H9 (cell line): ENCODE measurements around the gene TOMM40L. TPM values are rescaled to one million over a fixed set of nuclear protein-coding genes. Genes with fewer than 3 reads are reported as not detected.

Source experiments
- DNase-seq: peaks from one replicate; pipeline ENCODE4 v3.0.0-alpha.2; 2017
- H2AFZ ChIP-seq: one replicate; pipeline ENCODE4 v1.6.1; 2013; ENCODE audit warnings: mild to moderate bottlenecking, low read length, control low read depth, moderate library complexity
- H2AK5ac ChIP-seq: 2 replicates; pipeline ENCODE4 v1.6.1; 2013; ENCODE audit warnings: low read length, control low read depth, mixed read lengths; ENCODE audit not compliant: insufficient read length
- H2BK120ac ChIP-seq: one replicate; pipeline ENCODE4 v1.6.1; 2013; ENCODE audit warnings: low read depth, mild to moderate bottlenecking, low read length, control low read depth, inconsistent platforms; ENCODE audit not compliant: poor library complexity, severe bottlenecking
- H2BK12ac ChIP-seq: 2 replicates; pipeline ENCODE4 v1.6.1; 2013; ENCODE audit warnings: low read length, control low read depth, mixed read lengths, low read depth; ENCODE audit not compliant: insufficient read length
- H2BK15ac ChIP-seq: 2 replicates; pipeline ENCODE4 v1.6.1; 2013; ENCODE audit warnings: low read depth, low read length, control low read depth
- H2BK20ac ChIP-seq: one replicate; pipeline ENCODE4 v1.6.1; 2013; ENCODE audit warnings: low read depth, mild to moderate bottlenecking, low read length, control low read depth, inconsistent platforms; ENCODE audit not compliant: poor library complexity, severe bottlenecking
- H2BK5ac ChIP-seq: 2 replicates; pipeline ENCODE4 v1.6.1; 2013; ENCODE audit warnings: low read length, control low read depth, mixed read lengths; ENCODE audit not compliant: insufficient read length
- H3K14ac ChIP-seq: 2 replicates; pipeline ENCODE4 v1.6.1; 2013; ENCODE audit warnings: low read length, control low read depth; ENCODE audit not compliant: insufficient read depth
- H3K18ac ChIP-seq: 2 replicates; pipeline ENCODE4 v1.6.1; 2013; ENCODE audit warnings: low read depth, mild to moderate bottlenecking, mixed read lengths, low read length, control low read depth; ENCODE audit not compliant: insufficient read length
- H3K23ac ChIP-seq: 2 replicates; pipeline ENCODE4 v1.6.1; 2013; ENCODE audit warnings: low read length, control low read depth, mixed read lengths, low read depth; ENCODE audit not compliant: insufficient read length
- H3K23me2 ChIP-seq: 2 replicates; pipeline ENCODE4 v1.6.1; 2013; ENCODE audit warnings: low read depth, mild to moderate bottlenecking, mixed read lengths, low read length, control low read depth; ENCODE audit not compliant: insufficient read length, poor library complexity, severe bottlenecking
- H3K27ac ChIP-seq: 2 replicates; pipeline ENCODE4 v1.5.1; 2013; ENCODE audit warnings: low read length, control low read depth, mixed read lengths, low read depth; ENCODE audit not compliant: insufficient read length
- H3K27me3 ChIP-seq: 2 replicates; pipeline ENCODE4 v1.6.1; 2013; ENCODE audit warnings: low read length, control low read depth, inconsistent platforms; ENCODE audit not compliant: insufficient read depth
- H3K4ac ChIP-seq: 2 replicates; pipeline ENCODE4 v1.6.1; 2013; ENCODE audit warnings: low read depth, mild to moderate bottlenecking, control low read depth, inconsistent platforms, low read length, moderate library complexity
- H3K4me1 ChIP-seq: 2 replicates; pipeline ENCODE4 v1.6.1; 2013; ENCODE audit warnings: low read length, control low read depth, inconsistent platforms; ENCODE audit not compliant: insufficient read depth
- H3K4me2 ChIP-seq: 2 replicates; pipeline ENCODE4 v1.6.1; 2013; ENCODE audit warnings: low read length, control low read depth, mixed read lengths; ENCODE audit not compliant: insufficient read length, insufficient read depth
- H3K56ac ChIP-seq: 2 replicates; pipeline ENCODE4 v1.6.1; 2013; ENCODE audit warnings: low read depth, mild to moderate bottlenecking, mixed read lengths, low read length, control low read depth; ENCODE audit not compliant: insufficient read length
- H3K79me1 ChIP-seq: 2 replicates; pipeline ENCODE4 v1.6.1; 2013; ENCODE audit warnings: low read depth, mild to moderate bottlenecking, moderate library complexity, low read length, control low read depth, inconsistent platforms; ENCODE audit not compliant: insufficient read depth, poor library complexity, severe bottlenecking
- H3K79me2 ChIP-seq: 2 replicates; pipeline ENCODE4 v1.6.1; 2013; ENCODE audit warnings: low read length, control low read depth, inconsistent platforms; ENCODE audit not compliant: insufficient read depth
- H3K9ac ChIP-seq: 2 replicates; pipeline ENCODE4 v1.6.1; 2013; ENCODE audit warnings: low read length, control low read depth, mixed read lengths; ENCODE audit not compliant: insufficient read length; ENCODE audit errors: extremely low read depth
- H3K9me3 ChIP-seq: one replicate; pipeline ENCODE4 v1.6.1; 2013; ENCODE audit warnings: low read depth, low read length, inconsistent platforms; ENCODE audit not compliant: control insufficient read depth
- H3T11ph ChIP-seq: one replicate; pipeline ENCODE4 v1.6.1; 2013; ENCODE audit warnings: mild to moderate bottlenecking, low read length, control low read depth, inconsistent platforms
- H4K20me1 ChIP-seq: one replicate; pipeline ENCODE4 v1.6.1; 2013; ENCODE audit not compliant: control insufficient read depth, insufficient read length, insufficient read depth
- H4K5ac ChIP-seq: 2 replicates; pipeline ENCODE4 v1.6.1; 2013; ENCODE audit warnings: low read depth, mild to moderate bottlenecking, mixed read lengths, low read length, control low read depth; ENCODE audit not compliant: insufficient read length
- H4K8ac ChIP-seq: replicated peaks from 2 replicates; pipeline ENCODE4 v1.6.1; 2013; ENCODE audit warnings: low read length, control low read depth, mixed read lengths, low read depth; ENCODE audit not compliant: insufficient read length
- H4K91ac ChIP-seq: 2 replicates; pipeline ENCODE4 v1.6.1; 2013; ENCODE audit warnings: low read depth, mild to moderate bottlenecking, moderate library complexity, mixed read lengths, low read length, control low read depth; ENCODE audit not compliant: insufficient read length
- H3K27ac Mint-ChIP-seq, 3 experiments: 2 replicates in 2 of 3; 3 replicates in 1 of 3; pipeline ENCODE4 v1.8.0; 2020 to 2021; ENCODE audit warnings: mixed read lengths in 3 of 3, mild to moderate bottlenecking in 1 of 3, moderate library complexity in 1 of 3
- H3K27me3 Mint-ChIP-seq: 2 replicates; pipeline ENCODE4 v1.8.0; 2021; ENCODE audit warnings: low read depth, mild to moderate bottlenecking, moderate library complexity, mixed read lengths
- H3K36me3 Mint-ChIP-seq, 3 experiments: 2 replicates in 2 of 3; 3 replicates in 1 of 3; pipeline ENCODE4 v1.8.0; 2020 to 2021; ENCODE audit warnings: low read depth in 3 of 3, mixed read lengths in 3 of 3; ENCODE audit not compliant: insufficient read depth in 1 of 3
- H3K4me1 Mint-ChIP-seq, 2 experiments: 2 replicates each; pipeline ENCODE4 v1.8.0; 2020; ENCODE audit warnings: mixed read lengths in 2 of 2
- H3K4me3 Mint-ChIP-seq, 2 experiments: 2 replicates in 1 of 2; 3 replicates in 1 of 2; pipeline ENCODE4 v1.8.0; 2020 to 2021; ENCODE audit warnings: mild to moderate bottlenecking in 2 of 2, mixed read lengths in 2 of 2, moderate library complexity in 1 of 2
- H3K9me3 Mint-ChIP-seq, 2 experiments: 2 replicates in 1 of 2; 3 replicates in 1 of 2; pipeline ENCODE4 v1.8.0; 2020; ENCODE audit warnings: mild to moderate bottlenecking in 2 of 2, mixed read lengths in 2 of 2, moderate library complexity in 1 of 2
- CTCF ChIP-seq: fragments of 200-600 bp; sonication (generic); conservative IDR thresholded peaks from 3 replicates; pipeline ENCODE4 v1.8.0; 2021; ENCODE audit warnings: antibody characterized with exemption, mild to moderate bottlenecking
- WGBS: extraction: QIAGEN DNeasy Blood & Tissue Kit; methylation state at CpG from one replicate; pipeline ENCODE4 v1.1.7; 2013; ENCODE audit warnings: missing lambda C conversion rate, low lambda C conversion rate, mixed read lengths; ENCODE audit not compliant: insufficient read length; ENCODE audit errors: extremely low coverage; 5-methylcytosine and 5-hydroxymethylcytosine counted together
- total RNA-seq: library from RNA; stranded (reverse); gene quantifications from 2 replicates; pipeline ENCODE4 v1.2.1, GENCODE V29; 2021

The TOMM40L gene
- total RNA-seq, 1 experiment from 2014 or later, result 13.5 TPM

- H4K20me1 ChIP-seq, result no peaks in the 10 kb centered on the region
- H2BK15ac ChIP-seq, result no peak overlapping the region
- WGBS, result no CpG with 5 or more reads among the region's 5 CpGs
- H4K8ac ChIP-seq, result no peak overlapping the region
- H4K5ac ChIP-seq, result no peak overlapping the region
- H2BK20ac ChIP-seq, result no peak overlapping the region
- no peak overlapping the region for H2BK120ac ChIP-seq
- H3K27ac ChIP-seq, result no peak overlapping the region
- no peak overlapping the region for H2BK5ac ChIP-seq
- H3K14ac ChIP-seq, result no peak overlapping the region
- H3T11ph ChIP-seq, result no peak overlapping the region
- no peaks in the 10 kb centered on the region for H3K79me1 ChIP-seq
- Mint-ChIP-seq H3K9me3 (no peaks in the 10 kb centered on the region), H3K4me3 (no peak overlapping the region), H3K27me3 (no peaks in the 10 kb centered on the region), H3K27ac (peak overlapping the region in 1 of 3 experiments; percentile 72; a peak in 1 of 7 replicates), H3K36me3 (peaks cover 3 to 9% (median 7%) of the 10 kb centered on the region in 3 experiments; a peak in 6 of 7 replicates), H3K4me1 (peaks cover 17 to 38% of the 10 kb centered on the region in 2 experiments)
- no peak overlapping the region for H3K23ac ChIP-seq
- H3K9ac ChIP-seq, result no peak overlapping the region
- no peak overlapping the region for H4K91ac ChIP-seq
- H3K4me1 ChIP-seq, result peaks cover 4% of the 10 kb centered on the region; the same call in 1 of the 2 replicates
- H3K56ac ChIP-seq, result no peak overlapping the region
- no peak for DNase-seq
- H3K79me2 ChIP-seq, result no peaks in the 10 kb centered on the region
- H3K27me3 ChIP-seq, result no peaks in the 10 kb centered on the region
- no peak overlapping the region for H3K18ac ChIP-seq
- no peak for TF ChIP-seq CTCF
- H3K4ac ChIP-seq, result no peak overlapping the region
- no peak overlapping the region for H2AFZ ChIP-seq
- no peak overlapping the region for H2AK5ac ChIP-seq
- no peaks in the 10 kb centered on the region for H3K9me3 ChIP-seq
- H2BK12ac ChIP-seq, result no peak overlapping the region
- H3K23me2 ChIP-seq, result no peaks in the 10 kb centered on the region
- H3K4me2 ChIP-seq, result no peak overlapping the region
These were observed 6.6 kb upstream of the TOMM40L start for GRCh38 chr1:161219078-161219892.
